ENCODE data around the gene NIM1K.
"Not testable (repeated sequence)": the region's sequence is repeated elsewhere in the genome, so short reads cannot be mapped to it uniquely, and the experiment has no call there.

Gene NIM1K

DNA sequence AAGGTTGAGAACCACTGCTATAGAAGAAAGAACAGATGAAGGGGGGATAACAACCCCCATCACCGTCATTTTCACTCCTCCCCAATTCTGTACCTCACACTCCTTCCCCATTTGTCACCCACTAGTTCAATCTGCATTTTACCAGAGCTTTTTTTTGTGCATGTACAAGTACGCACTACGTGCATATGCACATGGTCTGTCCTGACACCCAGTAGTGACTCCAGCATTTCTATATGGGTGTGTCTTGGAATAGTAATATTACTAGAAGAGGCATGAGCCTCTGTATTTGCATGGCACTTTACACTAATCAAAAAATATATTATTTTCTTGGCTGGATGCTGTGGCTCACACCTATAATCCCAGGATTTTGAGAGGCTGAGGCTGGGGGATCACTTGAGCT, 38.7 kb downstream of the NIM1K start:
- no peak for DNase-seq

DNA sequence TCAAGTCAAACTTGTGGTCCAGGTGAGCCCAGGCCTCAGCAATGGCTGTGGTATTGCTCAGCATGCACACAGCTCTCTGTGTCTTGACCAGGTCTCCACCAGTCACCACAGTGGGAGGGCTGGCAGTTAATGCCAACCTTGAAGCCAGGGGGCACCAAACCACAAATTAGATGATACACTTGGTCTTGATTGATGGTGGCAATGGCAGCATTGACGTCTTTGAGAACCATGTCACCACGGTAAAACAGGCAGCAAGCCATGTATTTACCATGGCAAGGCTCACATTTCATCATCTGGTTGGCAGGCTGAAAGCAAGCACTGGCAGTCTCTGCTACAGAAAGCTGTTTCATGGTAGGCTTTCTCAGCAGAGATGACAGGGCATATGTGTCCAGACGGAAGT, 40.0 kb downstream of the NIM1K start:
- peak in 1 of 14 donors; percentile 3 for DNase-seq

DNA sequence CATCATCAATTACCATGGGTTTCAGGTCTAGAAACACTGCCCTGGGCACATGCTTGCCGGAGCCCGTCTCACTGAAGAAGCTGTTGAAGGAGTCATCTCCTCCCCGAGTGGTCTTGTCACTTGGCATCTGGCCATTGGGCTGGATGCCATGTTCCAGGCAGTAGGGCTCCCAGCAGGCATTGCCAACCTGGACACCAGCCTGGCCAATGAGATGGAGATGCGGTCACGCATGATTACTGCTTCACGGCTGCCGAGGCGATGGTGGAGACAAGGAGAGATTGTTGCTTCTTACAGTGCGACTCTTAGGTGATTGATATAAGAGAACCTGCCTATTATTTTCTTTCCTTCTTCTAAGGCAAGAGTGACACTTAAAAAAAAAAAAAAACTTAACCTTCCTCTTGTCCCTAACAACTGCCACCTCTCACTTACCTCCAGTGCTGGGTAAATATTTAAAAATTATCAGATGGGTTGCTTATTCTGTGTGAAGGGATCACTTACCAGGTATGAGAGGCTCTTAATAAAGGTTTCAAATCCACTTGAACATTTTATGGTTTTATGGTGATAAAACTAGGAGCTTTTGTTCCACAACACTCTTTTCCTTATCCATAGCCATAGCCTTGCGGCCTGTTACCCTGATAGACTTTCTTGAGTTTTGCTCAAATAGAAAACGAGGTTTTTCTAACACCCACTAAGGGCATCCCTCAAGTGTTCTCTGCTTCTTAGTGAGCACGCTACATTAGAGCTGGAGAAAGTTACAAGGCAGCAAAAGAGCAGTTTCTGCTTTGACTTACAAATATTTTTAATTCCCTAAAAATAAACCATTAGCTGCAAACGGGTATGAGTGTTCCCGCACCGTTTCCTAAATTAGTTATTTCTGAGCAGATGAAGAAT, 41.2 kb downstream of the NIM1K start:
- no peak for DNase-seq

DNA sequence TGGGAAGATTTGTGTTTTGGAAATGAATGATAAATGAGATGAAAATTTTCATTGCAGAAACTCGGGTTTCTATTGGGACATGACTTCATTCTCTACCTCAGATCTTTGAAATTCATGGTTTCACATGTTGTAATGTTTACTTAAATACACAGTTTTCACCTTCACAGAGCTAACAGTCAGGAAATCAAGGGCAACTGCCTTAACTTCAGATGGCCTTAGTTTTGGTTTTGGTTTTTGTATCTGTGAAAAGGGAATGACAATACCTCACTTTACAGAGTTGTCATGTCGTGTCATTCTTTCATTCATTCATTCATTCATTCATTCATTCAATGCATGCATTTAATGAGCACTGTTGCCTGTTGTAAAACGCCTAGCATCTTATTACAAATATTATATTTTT, 41.9 kb downstream of the NIM1K start:
- no peak for DNase-seq

DNA sequence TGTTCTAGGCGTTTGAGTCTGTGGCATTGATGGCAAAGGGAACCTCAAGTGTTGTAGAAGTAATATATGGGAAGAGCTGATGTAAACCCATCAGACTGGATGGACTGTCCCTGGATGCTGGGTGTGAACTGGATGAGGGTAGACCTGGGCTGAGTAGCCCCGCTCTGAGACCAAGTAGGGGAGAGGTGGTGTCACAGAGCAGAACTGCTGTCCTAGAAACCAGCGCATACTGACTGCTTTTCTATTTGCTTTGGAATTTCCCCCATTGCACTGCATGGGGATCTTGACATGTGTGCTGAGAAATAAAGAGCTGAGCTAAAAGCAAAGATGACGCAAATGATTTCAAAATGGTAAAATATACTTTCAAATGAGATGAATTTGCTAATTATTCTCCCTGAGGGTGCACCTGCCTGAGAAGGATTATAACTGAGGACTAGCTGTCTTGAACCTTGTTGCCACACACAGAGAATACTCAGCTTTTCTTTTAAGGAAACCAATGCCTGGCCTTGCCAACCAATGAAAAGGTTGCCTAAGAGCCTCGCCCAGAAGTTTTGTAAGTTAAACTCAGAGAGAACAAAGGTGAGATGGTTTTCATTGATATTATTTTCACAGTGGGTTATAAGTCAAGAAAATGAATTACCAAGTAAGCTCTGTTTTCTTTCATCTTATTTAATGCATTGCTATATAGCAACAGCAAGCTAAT, 44.8 kb downstream of the NIM1K start:
- no peak for DNase-seq

DNA sequence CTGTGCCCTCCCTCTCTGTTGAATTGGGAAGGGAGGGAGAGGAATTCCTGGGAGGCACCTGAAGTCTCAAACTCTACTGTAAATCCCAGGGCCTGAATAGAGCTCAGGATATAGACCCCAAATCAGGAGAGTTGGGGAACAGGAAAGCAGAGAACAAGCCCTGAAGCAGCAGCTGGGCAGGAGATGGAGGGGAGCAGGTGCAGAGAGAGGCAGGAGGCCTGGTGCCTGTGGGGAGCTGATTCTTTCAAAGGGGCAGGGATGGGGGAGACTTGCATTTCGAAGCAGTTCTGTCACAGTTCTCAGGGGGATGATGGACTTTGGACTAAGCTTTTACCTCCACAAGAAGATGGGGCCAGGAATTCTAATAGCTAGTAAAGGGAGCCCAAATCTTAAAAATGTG, 50.2 kb downstream of the NIM1K start:
- DNase-seq, result no peak

DNA sequence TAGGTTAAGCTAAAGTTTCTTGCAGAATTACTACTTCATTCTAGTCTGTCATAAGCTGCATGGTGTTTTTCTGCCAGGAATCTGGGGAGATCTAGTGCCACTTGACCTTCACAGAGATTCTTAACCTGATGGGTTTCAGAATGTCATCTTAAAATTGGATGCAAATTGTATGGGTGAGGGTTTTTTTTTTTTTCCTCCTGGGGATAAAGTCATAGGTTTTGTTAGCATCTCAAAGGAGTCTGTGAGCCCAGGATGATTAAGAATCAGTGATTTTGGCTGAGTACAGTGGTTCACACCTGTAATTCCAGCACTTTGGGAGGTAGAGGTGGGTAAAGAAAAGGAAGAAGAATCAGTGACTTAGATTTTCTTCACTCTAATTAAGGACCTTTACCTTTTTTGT, 51.2 kb downstream of the NIM1K start:
- DNase-seq, result no peak

DNA sequence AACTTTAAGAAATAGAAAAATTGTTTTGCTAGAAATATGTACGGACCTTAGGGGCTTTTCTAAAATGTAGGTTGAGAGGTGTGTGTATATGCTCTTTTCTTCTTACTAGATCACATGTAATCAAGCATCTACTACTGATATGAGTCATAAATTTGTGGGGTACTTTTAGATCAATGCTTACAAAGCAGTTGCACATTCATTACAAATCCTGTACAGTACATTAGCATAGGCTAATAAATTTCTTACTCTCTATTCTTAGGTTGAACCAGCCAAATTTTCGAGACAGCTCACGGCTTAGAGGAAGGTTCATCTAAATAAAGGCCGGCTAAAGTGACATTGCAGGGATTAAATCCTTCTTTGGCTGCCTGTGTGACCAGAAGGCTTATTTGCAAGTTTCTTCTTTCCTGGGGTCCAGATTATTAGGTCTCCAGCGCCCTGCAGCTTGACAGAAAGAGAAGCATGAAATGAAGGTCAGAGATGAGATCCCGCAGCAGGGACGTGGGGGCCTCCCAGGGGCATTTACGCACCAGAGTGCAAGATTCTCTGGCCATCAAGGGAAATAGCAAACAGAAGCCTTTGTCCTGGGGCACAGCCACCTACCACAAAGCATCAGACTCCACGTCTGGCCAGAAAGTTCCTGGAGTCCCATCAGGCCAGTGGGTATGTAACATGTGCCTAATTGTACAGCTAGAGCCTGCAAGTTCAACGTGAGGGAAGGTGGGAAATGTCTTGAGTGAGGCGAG, 53.0 kb downstream of the NIM1K start:
- DNase-seq, result no peak

DNA sequence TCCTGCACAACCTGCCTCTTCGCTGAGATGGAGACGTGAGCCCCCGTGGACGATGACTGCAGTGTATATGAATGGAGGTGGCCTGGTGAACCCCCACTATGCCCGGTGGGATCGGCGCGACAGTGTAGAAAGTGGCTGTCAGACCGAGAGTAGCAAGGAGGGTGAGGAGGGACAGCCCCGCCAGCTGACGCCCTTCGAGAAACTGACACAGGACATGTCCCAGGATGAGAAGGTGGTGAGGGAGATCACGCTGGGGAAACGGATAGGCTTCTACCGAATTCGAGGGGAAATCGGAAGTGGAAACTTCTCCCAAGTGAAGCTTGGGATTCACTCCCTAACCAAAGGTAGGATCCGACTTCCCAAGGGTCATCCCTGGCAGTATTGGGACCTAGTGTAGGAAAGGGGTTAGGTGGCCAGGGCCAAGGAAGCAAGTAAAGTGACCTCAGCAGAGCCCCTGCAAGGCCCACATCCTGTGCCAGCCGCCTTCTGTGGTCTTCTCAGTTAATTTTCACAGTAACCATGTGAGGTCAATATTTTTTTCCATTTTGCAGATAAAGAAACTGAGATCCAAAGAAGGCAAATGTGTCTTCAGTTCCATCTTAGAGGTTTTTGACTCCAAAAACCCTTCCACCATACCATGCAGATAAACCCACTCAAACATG, 53.8 kb downstream of the NIM1K start:
- DNase-seq, result no peak

DNA sequence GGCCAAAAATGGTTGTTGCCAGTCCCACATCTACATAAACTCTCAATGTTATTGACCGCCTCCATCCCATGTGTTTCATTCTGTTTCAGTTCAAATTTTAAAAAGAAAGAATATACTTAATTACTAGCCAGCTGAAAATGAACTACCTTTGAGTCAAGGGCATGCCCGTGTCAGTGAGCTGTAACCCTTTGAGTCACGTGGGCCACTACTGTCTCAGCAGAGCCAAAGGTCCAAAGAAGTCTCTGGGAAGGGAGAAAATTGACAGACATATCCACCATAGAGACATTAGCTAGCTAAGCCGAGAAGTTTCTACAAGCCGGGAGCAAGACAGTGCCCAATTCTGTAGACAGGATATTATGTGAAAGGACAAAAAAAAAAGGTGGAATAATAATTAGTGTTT, 59.7 kb downstream of the NIM1K start:
- DNase-seq, result no peak

DNA sequence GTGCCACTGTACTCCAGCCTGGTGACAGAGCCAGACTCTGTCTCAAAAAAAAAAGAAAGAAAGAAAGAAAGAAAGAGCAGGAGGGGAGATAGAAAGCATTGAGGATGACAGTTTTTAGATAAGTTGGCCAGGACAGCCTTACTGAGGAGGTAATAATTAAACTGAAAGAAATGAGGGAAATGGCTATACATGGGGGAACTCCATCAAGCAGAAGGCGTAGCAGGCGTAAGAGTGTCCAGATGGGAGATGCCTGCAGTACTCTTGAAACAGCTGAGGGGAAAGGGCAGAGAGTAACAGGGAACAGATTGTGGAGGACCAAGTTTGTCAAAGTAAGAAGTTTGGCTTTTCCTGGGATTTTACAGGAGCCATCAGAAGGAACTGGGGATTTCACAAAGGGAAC, 63.7 kb downstream of the NIM1K start:
- DNase-seq, result no peak

DNA sequence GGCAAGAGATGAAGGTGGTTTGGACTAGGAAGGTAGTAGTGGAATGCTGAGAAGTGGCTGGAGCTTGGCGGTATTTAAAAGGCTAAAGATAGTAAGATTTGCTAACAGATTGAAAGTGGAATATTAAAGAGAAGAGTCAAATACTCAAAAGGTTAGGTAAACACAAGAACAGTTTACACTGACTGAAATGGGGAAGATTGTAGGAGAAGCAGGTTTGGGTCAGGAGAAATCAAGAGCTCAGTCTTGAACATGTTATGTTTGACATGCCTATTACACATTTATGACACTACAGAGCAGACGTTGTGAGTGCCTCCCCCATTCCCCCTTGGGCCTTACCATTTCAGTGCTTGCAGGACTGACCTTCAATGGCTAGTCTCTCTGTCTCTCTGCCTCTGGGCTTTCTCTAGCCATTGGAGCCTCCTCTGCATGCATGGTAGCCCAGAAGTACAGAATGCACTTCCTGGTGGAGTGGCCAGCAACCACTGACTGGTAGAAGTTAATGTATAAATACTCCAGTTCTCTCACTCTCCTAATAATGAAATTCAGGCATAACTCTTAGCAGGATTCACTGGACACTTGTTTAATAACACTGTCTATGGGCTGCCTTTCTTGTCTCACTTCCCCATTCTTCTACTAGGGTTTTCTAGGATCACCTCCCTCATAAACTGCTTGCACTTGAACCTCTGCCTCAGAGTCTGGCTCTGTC, 64.4 kb downstream of the NIM1K start:
- no peak for DNase-seq

DNA sequence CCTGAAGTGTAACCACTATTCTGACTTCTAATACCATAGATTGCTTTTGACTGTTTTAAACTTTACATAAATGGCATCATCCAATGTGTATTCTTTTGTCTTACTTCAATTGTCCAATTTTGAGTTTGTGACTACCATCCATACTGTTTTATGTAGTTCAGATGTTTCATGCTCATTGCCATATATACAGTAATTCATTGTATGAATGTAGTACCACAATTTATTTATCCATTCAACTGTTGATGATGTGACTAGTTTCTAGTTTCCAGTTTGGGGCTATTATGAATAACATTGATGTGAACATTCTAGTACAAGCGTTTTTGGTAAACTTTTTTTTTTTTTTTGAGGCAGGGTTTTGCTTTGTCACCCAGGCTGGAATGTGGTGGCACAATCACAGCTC, 66.1 kb downstream of the NIM1K start:
- DNase-seq, result no peak

DNA sequence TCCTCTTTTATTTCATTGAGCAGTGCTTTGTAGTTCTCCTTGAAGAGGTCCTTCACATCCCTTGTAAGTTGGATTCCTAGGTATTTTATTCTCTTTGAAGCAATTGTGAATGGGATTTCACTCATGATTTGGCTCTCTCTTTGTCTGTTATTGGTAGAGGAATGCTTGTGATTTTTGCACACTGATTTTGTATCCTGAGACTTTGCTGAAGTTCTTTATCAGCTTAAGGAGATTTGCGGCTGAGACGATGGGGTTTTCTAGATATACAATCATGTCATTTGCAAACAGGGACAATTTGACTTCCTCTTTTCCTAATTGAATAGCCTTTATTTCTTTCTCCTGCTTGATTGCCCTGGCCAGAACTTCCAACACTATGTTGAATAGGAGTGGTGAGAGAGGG, 70.2 kb downstream of the NIM1K start:
- DNase-seq, result not testable (repeated sequence)

DNA sequence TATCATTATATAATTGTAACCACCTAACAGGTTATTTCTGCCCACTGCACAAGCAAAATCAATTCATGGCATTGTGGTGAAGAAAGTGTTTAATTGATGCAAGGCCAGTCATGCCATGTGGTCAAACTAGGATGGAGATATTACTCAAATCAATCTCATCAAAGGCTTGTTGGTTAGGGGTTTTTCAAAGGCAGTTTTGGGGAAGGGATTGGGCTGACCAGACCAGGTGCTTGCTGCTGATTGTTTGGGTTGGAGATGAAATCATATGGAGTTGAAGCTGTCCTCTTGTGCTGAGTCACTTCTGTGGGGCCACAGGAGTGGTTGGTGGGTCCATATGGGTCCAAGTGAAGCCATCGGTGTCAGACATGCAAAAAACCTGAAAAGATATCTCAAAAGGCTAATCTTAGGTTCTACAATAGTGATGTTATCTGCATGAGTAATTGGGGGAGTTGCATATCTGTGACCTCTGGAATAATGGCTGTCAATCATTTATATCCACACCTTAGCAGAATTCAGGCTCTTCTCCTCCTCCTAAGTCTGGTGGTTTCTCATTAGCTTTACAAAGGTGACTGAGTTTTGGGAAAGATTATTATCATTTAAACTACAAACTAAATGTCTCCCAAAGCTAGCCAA, 76.3 kb downstream of the NIM1K start:
- DNase-seq, result no peak

DNA sequence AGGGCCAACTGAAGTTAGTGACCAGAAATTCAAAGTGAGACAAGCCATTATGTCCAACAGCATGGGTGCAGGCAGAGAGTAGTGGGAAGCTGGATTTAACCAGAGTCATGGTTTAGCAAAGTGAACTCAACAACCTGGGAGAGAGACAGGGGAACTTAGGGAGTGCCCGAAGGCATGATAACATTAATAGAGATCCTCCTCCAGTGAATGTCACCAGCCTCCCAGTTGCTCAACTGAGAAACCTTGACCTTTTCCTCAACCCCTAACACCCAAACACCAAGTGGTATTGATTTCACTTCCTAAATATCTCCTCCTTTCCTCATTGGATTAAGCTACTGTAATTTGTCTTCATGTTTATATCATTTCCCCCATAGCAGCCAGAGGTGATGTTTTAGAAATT, 78.6 kb downstream of the NIM1K start:
- DNase-seq, result no peak

DNA sequence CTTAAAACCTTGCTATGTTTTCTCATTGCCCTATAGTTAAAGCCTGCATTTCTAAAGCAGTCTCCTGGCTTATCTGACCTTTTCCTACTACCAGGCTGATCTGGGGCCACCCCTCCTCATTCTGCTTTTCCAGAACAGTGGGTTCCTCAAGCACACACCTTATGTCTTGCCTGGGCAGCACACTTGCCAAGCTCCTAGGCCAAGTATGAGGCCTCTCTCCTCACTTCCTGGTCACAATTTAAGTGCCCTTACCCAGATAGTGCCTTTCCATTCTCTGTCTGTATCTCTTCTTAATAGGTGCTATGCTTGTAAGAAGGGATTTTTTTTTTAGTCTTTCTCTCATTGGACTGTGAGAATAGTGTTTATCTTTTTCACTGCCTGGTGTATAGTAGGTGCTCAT, 81.5 kb downstream of the NIM1K start:
- no peak for DNase-seq

DNA sequence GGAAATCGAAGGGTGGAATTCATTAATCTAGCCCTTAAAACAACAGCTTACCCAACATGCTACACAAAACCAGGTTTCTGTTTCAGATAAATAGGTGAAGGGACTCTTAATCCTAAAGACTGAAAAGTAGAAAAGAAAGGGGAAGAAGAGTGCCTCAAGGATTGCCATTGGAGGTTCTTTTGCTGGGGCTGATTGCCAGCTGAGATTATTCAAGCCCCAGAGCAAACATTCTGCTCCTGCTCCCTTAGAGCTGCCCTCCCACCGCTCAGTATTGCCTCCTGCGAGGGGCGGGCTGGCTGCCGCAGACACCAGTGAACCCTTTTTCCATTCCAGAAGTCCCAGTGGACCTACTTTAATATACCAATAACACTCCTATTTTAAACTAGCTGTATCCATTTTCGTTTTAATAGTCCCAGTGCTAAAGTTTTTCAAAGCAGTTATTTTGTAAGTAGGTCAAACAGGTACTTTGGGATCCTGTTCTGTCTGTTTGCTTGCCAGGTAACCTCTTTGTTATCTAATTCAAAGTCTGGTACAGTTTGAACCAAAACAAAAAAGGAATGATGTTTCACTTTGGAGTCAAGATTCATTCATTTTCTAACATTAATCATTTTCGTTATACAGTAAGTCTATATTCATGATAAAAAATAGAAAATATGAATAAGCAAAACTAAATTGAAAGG, 82.5 kb downstream of the NIM1K start:
- no peak for DNase-seq

DNA sequence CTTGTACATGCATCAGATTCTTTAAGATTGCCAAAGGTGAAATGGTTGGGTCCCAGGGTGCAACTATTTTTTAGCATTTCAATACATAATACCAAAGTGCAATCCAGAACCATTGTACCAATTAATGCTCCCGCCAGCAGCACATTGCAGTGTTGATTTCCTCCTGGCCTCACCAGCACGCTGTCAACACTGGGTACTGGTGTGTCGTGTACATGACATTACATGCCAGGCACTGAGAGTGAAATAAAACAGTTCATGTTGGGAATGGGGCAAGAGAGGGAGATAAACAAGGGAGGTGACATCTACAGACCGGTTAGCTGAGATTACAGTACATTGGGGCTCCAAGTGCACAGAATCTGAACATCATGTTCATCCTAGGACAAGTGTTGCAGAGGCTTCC, 83.4 kb downstream of the NIM1K start:
- DNase-seq, result no peak

DNA sequence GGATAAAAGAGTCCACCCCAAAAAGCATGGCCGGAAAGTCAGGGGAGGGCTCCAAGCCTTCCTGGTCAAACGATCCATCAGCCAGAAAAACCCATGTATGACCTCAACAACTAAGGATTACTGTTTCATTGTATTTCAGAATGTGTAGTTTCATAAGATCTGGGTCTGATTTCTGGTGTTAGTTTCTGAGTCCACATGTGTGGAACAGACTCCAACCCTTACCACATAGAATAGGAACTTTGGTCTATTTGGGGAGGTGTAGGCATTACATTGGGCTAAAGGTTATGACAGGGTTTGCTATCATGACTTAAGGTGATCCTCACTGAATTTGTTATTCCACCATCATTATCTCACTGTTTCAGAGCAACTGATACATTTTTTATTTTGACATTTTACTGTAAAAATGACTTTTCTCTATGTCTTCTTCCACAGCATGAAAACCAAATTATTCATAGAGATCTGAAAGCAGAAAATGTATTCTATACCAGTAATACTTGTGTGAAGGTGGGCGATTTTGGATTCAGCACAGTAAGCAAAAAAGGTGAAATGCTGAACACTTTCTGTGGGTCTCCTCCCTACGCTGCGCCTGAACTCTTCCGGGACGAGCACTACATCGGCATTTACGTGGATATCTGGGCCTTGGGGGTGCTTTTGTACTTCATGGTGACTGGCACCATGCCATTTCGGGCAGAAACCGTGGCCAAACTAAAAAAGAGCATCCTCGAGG, 87.7 kb downstream of the NIM1K start:
- DNase-seq, result no peak
